Measurements from ENCODE around the gene PCYT2. TPM values are rescaled to one million over a fixed set of nuclear protein-coding genes. Genes with fewer than 3 reads are reported as not detected.

PCYT2 gene
- total and polyA plus RNA-seq, 10 of the 15 experiments (the other 5 are each of a cell fraction or from before 2014, with no cell fraction given): 0.63 to 72.0 (median 45.0) TPM

- TF ChIP-seq, protein P1, sequence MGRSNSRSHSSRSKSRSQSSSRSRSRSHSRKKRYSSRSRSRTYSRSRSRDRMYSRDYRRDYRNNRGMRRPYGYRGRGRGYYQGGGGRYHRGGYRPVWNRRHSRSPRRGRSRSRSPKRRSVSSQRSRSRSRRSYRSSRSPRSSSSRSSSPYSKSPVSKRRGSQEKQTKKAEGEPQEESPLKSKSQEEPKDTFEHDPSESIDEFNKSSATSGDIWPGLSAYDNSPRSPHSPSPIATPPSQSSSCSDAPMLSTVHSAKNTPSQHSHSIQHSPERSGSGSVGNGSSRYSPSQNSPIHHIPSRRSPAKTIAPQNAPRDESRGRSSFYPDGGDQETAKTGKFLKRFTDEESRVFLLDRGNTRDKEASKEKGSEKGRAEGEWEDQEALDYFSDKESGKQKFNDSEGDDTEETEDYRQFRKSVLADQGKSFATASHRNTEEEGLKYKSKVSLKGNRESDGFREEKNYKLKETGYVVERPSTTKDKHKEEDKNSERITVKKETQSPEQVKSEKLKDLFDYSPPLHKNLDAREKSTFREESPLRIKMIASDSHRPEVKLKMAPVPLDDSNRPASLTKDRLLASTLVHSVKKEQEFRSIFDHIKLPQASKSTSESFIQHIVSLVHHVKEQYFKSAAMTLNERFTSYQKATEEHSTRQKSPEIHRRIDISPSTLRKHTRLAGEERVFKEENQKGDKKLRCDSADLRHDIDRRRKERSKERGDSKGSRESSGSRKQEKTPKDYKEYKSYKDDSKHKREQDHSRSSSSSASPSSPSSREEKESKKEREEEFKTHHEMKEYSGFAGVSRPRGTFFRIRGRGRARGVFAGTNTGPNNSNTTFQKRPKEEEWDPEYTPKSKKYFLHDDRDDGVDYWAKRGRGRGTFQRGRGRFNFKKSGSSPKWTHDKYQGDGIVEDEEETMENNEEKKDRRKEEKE (IDR thresholded peaks at IDR 0.05): no peak
- TF ChIP-seq EP300 (IDR thresholded peaks at IDR 0.05; ENCODE audit: borderline replicate concordance in 1 of 2, control insufficient read depth in 1 of 2, low read depth in 2 of 2, low read length in 2 of 2) (0 out of 4 replicates have a peak, but pooled peaks of 1 of the 2 experiments have one; percentile 11), NR2F1 (conservative IDR thresholded peaks at IDR 0.05) (peak; percentile 53; the same call in 1 of the 2 replicates), FOS (IDR thresholded peaks at IDR 0.05; ENCODE audit: borderline replicate concordance, extremely low read depth, insufficient read length) (no peak), ZBTB11 (CRISPR knock-in tag; IDR thresholded peaks at IDR 0.05) (no peak), BHLHE40 (IDR thresholded peaks at IDR 0.05; ENCODE audit: borderline replicate concordance in 1 of 2, low read depth in 2 of 2, low read length in 1 of 2) (peak in 1 of 2 experiments; percentile 88; a peak in 2 of 4 replicates), HDAC6 (IDR thresholded peaks at IDR 0.05; ENCODE audit: unreplicated experiment) (no peak), TAF1 (IDR thresholded peaks at IDR 0.05; ENCODE audit: borderline replicate concordance, low read depth, low read length) (no peak), GABPA (IDR thresholded peaks at IDR 0.05; ENCODE audit: low read depth) (no peak), RAD51 (IDR thresholded peaks at IDR 0.05) (peak; percentile 96), JUNB (IDR thresholded peaks at IDR 0.05) (no peak), STAT3 (IDR thresholded peaks at IDR 0.05; ENCODE audit: low read depth, low read length) (no peak), MEF2A (IDR thresholded peaks at IDR 0.05; ENCODE audit: insufficient read depth, low read depth, low read length) (no peak)
- TF ChIP-seq, protein P2, sequence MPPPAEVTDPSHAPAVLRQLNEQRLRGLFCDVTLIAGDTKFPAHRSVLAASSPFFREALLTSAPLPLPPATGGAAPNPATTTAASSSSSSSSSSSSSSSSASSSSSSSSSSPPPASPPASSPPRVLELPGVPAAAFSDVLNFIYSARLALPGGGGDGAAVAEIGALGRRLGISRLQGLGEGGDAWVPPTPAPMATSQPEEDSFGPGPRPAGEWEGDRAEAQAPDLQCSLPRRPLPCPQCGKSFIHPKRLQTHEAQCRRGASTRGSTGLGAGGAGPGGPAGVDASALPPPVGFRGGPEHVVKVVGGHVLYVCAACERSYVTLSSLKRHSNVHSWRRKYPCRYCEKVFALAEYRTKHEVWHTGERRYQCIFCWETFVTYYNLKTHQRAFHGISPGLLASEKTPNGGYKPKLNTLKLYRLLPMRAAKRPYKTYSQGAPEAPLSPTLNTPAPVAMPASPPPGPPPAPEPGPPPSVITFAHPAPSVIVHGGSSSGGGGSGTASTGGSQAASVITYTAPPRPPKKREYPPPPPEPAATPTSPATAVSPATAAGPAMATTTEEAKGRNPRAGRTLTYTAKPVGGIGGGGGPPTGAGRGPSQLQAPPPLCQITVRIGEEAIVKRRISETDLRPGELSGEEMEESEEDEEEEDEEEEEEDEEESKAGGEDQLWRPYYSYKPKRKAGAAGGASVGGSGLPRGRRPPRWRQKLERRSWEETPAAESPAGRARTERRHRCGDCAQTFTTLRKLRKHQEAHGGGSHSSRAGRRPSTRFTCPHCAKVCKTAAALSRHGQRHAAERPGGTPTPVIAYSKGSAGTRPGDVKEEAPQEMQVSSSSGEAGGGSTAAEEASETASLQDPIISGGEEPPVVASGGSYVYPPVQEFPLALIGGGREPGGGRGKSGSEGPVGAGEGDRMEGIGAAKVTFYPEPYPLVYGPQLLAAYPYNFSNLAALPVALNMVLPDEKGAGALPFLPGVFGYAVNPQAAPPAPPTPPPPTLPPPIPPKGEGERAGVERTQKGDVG (CRISPR knock-in tag; IDR thresholded peaks at IDR 0.05): no peak
- TF ChIP-seq, protein P3, sequence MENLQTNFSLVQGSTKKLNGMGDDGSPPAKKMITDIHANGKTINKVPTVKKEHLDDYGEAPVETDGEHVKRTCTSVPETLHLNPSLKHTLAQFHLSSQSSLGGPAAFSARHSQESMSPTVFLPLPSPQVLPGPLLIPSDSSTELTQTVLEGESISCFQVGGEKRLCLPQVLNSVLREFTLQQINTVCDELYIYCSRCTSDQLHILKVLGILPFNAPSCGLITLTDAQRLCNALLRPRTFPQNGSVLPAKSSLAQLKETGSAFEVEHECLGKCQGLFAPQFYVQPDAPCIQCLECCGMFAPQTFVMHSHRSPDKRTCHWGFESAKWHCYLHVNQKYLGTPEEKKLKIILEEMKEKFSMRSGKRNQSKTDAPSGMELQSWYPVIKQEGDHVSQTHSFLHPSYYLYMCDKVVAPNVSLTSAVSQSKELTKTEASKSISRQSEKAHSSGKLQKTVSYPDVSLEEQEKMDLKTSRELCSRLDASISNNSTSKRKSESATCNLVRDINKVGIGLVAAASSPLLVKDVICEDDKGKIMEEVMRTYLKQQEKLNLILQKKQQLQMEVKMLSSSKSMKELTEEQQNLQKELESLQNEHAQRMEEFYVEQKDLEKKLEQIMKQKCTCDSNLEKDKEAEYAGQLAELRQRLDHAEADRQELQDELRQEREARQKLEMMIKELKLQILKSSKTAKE (IDR thresholded peaks at IDR 0.05; ENCODE audit: low read depth, poor library complexity, severe bottlenecking): no peak
Observed at GRCh38 chr17:81927653-81928543, 16.7 kb upstream of the PCYT2 start, which contains the start of gene MAFG (continued).

Measured in GM12878 (cell line).